ENCODE measurements around the gene FSCN2.
A peak's percentile ranks its signal among the peaks of the same experiment; 100 is the strongest.

FSCN2 gene

GRCh38 chr17:81558941-81559806, 31.0 kb downstream of the FSCN2 start:
- no peak for DNase-seq

- DNase-seq, result no peak
These were observed 33.3 kb downstream of the FSCN2 start for GRCh38 chr17:81561494-81561885.

DNA sequence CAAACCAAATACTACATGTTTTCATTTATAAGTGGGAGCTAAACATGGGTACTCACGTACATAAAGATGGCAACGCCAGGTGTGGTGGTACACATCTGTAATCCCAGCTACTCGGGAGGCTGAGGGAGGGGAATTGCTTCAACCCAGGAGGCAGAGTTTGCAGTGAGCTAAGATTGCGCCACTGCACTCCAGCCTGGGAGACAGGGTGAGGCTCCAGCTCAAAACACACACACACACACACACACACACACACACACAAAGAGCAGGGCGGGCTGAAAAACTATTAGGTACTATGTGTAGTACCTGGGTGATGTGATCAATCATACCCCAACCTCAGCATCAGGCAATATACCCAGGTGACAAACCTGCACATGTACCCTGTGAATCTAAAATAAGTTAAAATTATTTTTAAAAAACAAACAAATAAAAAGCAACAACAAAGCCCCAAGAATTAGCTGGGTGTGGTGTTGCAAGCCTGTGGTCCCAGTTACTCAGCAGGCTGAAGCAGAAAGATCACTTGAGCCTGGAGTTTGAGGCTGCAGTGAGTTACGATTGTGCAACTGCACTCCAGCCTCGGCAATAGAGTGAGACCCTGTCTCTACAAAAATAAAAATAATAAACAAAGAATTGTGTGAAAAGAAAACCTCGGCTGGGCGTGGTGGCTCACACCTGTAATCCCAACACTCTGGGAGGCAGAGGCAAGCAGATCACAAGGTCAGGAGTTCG, 35.8 kb downstream of the FSCN2 start:
- no peak for DNase-seq

DNA sequence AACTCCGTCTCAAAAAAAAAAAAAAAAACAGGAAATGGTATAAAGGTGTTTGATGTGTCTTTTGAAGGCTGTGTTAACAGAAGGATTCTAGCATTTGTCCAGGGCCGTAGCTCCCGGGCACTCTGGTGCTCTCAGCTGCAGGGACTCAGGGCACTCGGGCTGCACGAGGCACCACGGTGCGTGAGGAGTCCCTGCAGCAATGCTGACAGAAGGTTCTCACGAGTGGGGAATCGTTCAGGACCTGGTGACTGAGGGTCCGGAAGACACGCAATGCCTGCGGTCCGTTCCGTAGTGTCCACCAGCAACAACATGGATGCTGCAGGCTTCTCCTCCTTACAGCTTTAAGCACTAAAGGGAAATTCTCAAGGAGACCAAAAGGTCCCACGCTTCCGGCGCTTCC, 36.6 kb downstream of the FSCN2 start:
- no peak for DNase-seq

DNA sequence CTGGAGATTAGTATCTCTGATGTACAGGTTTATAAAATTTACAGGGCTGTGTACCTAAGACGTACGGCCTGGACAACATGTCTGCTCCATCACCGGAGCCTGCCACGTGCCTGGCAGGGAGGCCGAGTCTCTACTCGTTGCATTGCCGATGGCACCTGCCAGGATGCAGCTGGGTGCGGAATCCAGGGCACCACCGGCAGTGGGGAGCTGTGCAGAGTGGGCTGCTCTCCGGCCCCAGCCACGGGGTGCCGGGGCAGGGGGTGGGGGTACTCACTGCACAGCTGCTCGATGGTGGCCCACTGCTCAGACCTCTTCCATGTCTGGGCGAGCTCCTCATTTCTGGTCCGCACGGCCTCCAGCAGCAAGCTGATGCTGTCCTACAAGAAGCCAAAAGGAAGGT, 37.1 kb downstream of the FSCN2 start:
- DNase-seq, result no peak

DNA sequence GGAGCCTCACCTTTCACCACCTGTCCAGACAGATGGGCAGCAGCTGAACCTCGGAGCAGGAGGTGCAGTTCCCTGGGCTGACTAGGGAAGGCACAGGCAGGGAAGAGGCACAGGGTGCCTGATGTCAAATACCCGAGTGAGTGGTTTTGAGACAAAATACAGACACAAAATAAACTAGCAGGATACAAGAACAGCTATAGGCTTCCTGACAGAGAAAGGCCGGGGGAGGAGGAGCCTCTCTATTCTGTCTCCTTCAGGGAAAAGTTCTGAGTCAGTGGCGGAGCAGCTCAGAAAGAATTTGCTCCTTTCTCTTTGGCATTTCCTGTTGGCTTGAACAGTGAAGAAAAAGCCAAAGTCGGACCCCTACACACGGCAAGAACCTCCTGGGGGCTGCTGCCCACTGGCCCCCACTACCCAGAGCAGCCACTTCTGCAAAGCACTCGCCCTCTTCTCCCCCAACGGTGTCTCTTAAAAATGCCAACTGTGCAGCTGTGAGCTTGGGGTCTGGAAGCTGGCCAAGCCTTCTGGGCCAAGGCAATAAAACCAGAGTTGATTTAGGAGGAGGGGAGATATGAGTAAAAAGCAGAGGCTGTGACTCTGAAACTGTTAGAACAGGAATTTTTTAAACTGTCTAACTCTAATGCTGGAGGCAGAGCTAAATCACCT, 38.4 kb downstream of the FSCN2 start:
- DNase-seq, result peak; percentile 95

- no peak for DNase-seq
These were observed 39.0 kb downstream of the FSCN2 start for GRCh38 chr17:81567191-81567590.

- DNase-seq, result no peak
These were observed 40.2 kb downstream of the FSCN2 start for GRCh38 chr17:81568416-81568815.

DNA sequence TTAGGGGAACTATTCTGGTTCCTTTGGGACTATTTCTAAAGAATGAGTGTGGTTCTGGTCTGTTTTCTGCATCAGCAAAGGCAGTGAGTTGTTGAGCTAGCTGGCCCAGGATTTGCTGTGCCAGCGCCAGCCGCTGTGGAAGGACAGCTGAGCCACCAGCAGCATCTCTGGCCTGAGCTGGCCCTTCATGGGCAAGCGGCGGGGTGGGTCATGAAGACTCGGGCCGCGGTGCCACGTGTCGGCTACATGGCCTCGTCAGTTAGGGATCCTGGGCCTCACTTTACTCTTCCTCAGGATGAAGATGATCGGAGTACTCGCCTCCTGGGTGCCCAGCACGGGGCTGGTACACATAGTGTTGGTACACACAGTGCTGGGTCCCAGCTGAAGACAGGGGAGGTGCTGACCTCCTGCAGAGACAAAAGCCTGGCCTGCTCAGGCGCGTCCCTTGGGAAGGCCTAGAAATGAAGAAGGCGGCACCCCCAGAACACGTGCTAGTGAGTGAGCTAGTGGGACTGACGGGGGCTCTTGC, 41.9 kb downstream of the FSCN2 start:
- no peak for DNase-seq

DNA sequence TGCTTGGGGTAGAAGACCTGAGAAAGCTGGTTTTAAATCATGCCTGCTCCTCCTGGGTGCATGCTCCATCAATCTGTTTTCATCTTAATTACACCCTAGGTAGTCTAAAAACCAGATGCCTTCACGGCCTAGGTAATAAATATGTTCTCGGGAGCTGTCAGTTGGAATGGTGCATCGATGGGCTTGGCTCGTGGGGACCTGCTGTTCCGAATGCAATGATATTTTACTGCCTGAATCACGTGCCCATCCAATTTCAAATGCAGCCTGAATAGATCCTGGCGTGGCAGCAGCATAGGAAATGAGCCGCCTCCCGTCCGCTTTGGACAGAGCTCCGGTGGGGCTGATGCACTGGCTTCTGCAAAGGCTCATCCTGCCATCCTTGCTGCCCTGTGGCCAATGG, 42.8 kb downstream of the FSCN2 start:
- DNase-seq, result no peak

DNA sequence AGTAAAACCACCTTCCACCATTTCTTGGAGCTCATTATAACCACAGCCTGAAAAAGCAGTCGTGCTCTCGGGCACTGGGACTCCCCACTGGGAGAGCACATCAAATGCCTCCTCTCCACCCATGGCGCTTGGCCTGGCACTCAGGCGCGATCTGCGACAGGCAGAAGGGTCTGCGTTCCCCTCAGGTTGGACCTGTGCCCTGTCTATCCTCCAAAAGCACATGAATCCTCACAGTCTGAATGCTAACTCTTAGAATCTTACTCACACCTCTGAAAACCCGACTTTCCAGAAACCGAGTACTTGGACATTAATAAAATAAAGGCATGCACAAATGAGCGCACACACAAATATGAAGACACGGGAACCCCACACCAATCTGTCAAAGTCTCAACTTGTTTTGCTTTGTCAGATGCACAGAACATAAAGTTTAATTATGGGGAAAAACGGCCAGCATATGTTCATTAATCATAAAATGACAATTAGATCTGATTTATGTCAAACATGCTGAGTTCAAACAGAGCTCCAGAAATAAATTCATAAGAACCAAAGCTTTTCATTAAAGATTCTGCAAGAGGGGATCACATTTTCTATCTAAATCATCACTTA, 44.5 kb downstream of the FSCN2 start:
- no peak for DNase-seq

DNA sequence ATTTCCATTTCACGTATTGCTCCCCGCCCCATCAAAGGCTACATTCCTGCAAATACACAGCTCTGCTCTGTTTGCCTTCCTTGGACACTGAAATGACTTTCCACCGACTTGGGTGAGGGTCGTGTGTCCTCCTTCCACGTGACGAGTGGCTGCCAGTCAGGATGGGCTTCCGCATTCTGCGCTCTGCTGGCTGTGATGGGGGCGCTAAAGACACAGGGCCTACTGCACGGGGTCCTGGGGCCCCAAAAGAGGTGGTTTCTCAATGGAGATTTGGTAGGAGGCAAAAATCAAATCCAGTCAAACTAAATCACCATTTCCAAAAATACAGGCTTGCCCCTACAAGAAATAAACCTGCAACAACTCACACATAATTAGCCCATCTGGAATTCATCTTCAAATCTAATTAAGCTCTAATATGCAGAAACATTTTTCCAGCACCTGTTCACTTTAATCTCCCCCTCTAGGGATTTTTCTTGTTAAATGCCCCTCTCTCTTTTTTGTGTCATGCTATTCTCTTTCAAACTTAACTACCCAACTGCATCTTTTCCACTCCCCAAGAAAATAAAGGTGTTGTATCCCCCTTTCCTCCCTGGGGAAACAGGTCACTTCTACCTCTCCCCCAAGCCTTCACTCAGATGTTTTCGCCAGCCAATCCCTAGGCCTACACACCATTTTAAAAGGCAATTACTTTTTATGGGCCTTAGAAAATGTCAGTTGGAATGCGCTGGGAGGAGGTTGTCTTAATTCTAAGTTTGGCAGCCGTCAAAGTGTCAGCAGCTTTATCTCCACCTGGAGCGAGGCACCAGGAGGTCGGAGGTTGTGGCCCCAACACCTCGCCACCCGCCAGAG, 45.8 kb downstream of the FSCN2 start:
- no peak for DNase-seq

DNA sequence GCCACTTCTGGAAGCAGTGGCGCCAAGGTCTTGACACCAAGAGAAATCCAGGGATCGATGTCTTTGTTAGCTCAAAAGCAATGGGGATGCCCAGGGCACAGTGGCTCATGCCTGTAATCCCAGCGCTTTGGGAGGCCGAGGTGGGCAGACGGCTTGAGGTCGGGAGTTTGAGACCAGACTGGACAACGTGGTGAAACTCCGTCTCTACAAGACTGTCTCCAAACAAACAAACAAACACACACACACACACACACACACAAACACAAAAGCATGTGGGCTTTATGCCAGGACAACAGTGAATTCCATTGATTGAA, 46.4 kb downstream of the FSCN2 start:
- DNase-seq, result no peak

DNA sequence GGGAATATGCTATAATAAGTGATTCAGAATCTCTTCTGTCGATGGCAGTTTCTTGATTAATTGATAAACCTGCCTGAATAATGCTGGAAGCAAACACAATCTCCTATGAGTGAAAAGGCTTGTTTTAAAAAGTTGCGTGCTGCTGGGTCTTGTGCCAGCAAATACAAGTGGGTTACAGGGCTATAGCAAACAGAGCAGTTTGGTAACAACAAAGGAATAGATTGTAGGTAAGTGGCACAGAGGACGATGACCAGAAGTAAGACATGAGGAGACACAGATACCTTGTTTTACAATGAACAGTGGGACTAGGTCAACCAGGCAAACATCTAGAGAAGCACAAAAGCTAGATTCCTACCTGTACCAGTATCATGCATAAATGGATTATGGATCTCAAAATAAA, 47.7 kb downstream of the FSCN2 start:
- no peak for DNase-seq

- DNase-seq, result no peak
These were observed 48.6 kb downstream of the FSCN2 start for GRCh38 chr17:81576621-81577277.

DNA sequence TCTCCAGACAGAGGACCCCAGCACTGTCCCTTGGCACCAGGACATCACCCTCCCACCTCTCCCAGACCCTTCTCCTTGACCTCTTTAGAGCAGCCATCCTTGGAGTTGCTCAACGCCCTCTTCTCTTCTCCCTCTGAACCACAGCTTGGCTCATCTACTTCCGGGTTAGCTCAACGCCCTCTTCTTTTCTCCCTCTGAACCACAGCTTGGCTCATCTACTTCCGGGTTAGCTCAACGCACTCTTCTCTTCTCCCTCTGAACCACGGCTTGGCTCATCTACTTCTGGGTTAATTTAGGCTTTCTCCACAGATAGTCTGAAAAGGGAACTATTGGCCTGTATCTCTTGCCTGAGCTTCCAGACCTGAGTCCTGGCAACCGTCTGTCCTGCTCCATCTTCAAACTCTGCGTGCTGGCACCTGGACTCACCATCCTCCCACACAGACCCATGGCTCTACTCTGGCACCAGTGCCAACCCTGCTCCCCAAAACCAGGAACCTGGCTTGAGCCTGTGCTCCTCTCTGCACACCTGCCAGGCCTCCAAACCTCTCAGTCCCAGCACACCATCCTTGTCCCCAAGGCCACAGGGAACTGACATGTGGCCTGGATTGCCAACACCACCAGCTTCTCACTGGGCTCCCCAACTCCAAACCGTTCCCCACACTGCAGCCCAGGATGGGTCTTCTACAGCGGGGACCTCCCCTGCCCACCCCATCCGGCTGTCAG, 49.3 kb downstream of the FSCN2 start:
- DNase-seq, result no peak

GRCh38 chr17:81578038-81578441, 49.9 kb downstream of the FSCN2 start:
- no peak for DNase-seq

- no peak for DNase-seq
These were observed 50.5 kb downstream of the FSCN2 start for GRCh38 chr17:81578561-81579225.

- DNase-seq, result no peak
These were observed 51.1 kb downstream of the FSCN2 start for GRCh38 chr17:81579298-81579697.

- DNase-seq, result no peak
These were observed 51.7 kb downstream of the FSCN2 start for GRCh38 chr17:81579821-81580321.

Data from RPMI8226 (cell line).